IPS-15b (cell line): ENCODE results near the gene GTPBP6.

Experiments used
- H3K27me3 ChIP-seq: one replicate; pipeline ENCODE4 v1.6.1; 2013; ENCODE audit warnings: low read length; ENCODE audit not compliant: control insufficient read depth, insufficient read depth
- H3K36me3 ChIP-seq: one replicate; pipeline ENCODE4 v1.6.1; 2013; ENCODE audit warnings: low read length; ENCODE audit not compliant: control insufficient read depth, insufficient read depth
- H3K4me1 ChIP-seq: one replicate; pipeline ENCODE4 v1.6.1; 2013; ENCODE audit warnings: mild to moderate bottlenecking, low read length; ENCODE audit not compliant: control insufficient read depth, insufficient read depth
- H3K4me3 ChIP-seq: one replicate; pipeline ENCODE4 v1.5.1; 2013; ENCODE audit warnings: low read depth, low read length
- H3K9ac ChIP-seq: one replicate; pipeline ENCODE4 v1.6.1; 2013; ENCODE audit warnings: low read depth, mild to moderate bottlenecking, low read length
- H3K9me3 ChIP-seq: one replicate; pipeline ENCODE4 v1.6.1; 2013; ENCODE audit warnings: mild to moderate bottlenecking, low read length; ENCODE audit not compliant: control insufficient read depth, insufficient read depth

The GTPBP6 gene

DNA sequence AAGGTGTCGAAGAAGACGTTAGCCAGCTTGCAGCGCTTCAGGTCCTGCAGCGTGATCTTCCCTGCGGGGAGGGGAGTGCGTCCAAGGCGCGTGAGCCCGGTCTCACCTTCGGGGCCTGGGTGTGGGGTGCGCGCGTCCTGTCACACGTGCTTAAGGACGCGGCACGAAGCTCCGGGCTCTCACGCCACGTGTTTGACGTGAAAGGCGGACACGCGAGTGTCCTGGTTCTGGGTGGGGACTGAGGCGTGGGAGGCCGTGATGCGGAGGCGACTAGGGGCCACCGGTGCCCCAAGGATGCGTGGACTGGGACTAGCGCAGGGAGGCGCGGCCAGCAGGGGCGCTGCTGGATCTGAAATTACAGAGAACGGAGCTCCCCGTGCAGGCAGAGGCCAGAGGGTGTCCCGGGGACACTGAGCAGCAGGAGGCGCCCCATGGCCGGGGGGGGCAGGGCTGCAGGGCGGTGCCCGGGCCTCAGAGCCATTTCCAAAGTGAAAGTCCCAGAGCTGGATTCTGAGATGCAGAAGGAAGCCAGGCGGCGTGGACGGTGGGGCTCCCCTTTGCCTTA, 20.3 kb upstream of the GTPBP6 start:
- Histone ChIP-seq H3K9me3 (no peaks in the 10 kb centered on the region), H3K4me1 (no peaks in the 10 kb centered on the region), H3K9ac (no peak overlapping the region), H3K36me3 (peaks cover 42% of the 10 kb centered on the region), H3K27me3 (no peaks in the 10 kb centered on the region), H3K4me3 (no peak overlapping the region)

DNA sequence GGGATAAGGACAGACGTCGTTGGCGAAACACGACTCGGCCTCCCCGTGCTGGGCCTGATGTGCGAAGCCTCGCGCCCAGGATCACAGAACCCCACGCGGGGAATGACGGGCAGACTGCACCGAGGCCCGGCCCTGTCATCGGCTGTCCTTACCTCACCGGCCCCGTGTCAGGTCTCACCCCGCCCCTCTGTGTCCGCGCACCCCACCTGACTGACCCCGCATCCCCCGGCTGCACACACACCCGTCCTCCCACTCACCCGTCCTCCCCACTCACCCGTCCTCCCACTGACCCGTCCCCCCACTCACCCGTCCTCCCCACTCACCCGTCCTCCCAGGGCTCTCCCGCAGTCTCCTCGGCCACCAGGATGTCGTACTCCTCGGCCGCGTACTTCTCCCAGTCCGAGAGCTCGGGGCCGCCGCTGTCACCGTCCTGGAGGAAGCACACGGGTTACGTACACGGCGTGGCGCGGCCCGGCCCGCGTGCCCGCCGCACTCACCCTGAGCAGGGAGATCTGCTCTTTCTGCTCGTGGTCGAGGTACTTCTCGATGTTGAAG, 19.8 kb upstream of the GTPBP6 start:
- no peak overlapping the region for H3K9ac ChIP-seq
- H3K4me3 ChIP-seq: no peak overlapping the region
- no peaks in the 10 kb centered on the region for H3K9me3 ChIP-seq
- no peaks in the 10 kb centered on the region for H3K4me1 ChIP-seq
- no peaks in the 10 kb centered on the region for H3K27me3 ChIP-seq
- peaks cover 48% of the 10 kb centered on the region for H3K36me3 ChIP-seq

DNA sequence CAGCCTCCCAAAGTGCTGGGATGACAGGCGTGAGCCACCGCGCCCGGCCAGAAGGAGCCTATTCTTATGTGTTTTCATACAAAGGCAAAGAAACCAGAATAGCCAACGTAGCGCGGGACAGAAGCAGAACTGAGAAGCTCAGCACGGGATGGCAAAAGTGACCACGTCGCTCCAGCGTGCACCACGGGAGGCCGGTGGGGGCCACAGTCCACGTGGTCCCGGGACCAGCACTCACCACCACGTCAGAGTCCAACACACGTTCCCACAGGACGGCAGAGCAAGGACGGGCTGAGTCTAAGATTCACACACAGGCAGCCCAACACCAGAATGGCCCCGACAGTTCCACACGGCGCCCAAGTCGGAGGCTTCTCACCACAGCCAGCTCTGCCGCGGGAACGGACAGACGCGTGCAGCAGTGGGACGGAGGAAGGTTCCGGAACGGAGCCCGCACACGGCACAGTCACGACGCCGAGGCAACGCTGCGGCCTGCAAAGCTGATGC, 18.8 kb upstream of the GTPBP6 start:
- H3K27me3 ChIP-seq: no peaks in the 10 kb centered on the region
- no peak overlapping the region for H3K9ac ChIP-seq
- no peak overlapping the region for H3K4me3 ChIP-seq
- H3K9me3 ChIP-seq: no peaks in the 10 kb centered on the region
- H3K36me3 ChIP-seq: peaks cover 52% of the 10 kb centered on the region
- H3K4me1 ChIP-seq: no peaks in the 10 kb centered on the region

DNA sequence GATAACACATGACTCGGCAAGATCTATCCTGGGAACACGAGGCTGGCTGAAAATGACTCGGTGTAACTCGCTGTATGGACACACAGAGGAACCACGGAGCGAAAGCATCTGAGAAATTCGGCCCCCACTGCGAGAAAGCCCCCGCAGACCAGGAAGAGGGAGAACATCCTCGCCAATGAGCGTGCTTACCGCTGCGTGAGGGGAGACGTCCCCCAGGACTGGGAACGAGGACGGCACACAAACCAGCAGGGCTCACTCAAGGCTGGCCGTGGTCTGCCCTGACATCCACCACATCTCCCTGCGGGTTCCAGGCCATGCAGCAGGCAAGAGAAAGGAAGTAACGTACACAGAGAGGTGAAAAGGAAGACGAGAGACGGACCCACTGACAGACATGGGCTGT, 17.6 kb upstream of the GTPBP6 start:
- no peaks in the 10 kb centered on the region for H3K27me3 ChIP-seq
- no peak overlapping the region for H3K9ac ChIP-seq
- no peaks in the 10 kb centered on the region for H3K9me3 ChIP-seq
- H3K36me3 ChIP-seq: peaks cover 48% of the 10 kb centered on the region
- no peak overlapping the region for H3K4me3 ChIP-seq
- no peaks in the 10 kb centered on the region for H3K4me1 ChIP-seq

DNA sequence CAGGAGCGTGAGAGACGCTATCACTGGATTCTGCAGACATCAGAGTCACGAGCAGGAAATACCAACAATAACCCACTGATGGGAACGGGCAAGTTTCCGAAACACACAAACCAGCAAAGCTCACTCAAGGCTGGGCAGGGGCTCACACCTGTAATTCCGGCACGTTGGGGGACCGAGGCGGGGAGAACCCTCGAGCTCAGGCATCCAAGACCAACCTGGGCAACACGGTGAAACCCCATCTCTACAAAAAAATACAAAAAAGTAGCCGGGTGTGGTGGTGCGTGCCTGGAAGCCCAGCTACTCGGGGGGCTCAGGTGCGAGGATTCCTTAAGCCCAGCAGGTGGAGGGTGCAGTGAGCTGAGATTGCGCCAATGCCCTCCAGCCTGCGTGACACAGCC, 17.2 kb upstream of the GTPBP6 start:
- Histone ChIP-seq H3K4me1 (no peaks in the 10 kb centered on the region), H3K9ac (no peak overlapping the region), H3K4me3 (no peak overlapping the region), H3K36me3 (peaks cover 44% of the 10 kb centered on the region), H3K9me3 (no peaks in the 10 kb centered on the region), H3K27me3 (no peaks in the 10 kb centered on the region)

DNA sequence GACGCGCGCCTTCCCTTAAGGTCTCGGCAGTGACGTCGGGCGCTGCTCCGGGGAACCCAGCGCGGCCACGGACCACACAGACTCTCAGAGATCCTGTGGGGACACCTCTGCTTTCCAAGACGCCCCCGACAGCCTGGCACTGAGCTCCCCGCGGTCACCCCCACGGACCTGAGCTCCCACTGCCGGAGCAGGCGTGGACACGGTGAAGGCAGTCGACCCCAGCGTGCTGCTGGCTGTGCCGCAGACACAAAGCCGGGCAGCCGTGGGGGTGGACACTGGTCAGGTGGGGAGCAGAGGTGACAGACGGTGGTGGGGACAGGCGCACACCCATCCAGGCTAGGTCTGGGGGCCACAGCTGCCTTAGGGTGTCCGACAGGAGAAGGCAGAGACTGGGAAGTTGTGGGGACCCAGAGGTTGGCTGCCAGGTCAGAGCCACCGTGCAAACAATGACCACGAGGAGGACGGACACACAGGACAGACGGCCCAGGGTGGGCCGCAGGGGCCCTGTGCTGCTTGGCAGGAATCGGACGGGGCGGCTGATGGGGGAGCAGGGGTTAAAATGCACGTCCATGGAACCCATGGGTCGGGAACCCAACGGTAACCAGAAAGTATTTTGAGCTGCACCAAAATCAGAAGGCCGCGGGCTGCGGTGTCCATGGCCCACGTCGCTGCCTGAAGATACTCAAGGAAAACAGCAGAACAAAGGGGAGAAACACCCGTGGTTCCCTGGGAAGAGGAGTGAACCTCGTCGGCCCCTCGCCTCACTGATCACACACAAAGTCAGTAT, 16.6 kb upstream of the GTPBP6 start:
- Histone ChIP-seq H3K4me3 (no peak overlapping the region), H3K36me3 (peaks cover 40% of the 10 kb centered on the region), H3K27me3 (no peaks in the 10 kb centered on the region)

DNA sequence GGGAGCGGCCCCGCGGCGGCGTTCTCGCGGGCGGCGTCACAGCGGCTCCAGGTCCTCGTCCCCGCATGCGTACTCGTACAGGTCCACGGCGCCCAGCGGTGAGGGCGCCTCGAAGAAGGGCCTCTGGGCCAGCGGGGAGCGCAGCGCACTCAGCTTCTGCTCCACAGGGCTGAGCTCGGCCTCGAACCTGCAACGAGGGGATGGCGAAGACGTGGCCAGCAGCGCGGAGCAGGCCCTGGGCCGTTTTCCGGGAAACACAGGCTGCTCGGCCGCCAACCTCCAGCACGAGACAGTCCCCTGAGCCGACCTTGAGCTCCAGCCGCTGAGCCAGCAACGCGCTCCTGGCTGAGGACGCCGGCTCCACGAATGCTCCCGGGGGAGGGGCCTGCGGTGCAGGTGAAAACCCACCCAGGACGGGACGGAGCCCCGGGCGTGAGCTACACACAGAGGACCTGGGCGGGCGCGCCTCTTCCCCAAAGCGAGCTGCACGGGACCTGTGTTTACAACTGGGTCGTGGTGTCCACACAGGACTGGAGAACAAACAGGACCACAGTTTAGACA, 15.8 kb upstream of the GTPBP6 start:
- H3K4me1 ChIP-seq: no peaks in the 10 kb centered on the region

More for the DNA sequence above, 16.6 kb upstream of the GTPBP6 start:
- Histone ChIP-seq H3K4me1 (no peaks in the 10 kb centered on the region), H3K9ac (no peak overlapping the region), H3K9me3 (no peaks in the 10 kb centered on the region)

DNA sequence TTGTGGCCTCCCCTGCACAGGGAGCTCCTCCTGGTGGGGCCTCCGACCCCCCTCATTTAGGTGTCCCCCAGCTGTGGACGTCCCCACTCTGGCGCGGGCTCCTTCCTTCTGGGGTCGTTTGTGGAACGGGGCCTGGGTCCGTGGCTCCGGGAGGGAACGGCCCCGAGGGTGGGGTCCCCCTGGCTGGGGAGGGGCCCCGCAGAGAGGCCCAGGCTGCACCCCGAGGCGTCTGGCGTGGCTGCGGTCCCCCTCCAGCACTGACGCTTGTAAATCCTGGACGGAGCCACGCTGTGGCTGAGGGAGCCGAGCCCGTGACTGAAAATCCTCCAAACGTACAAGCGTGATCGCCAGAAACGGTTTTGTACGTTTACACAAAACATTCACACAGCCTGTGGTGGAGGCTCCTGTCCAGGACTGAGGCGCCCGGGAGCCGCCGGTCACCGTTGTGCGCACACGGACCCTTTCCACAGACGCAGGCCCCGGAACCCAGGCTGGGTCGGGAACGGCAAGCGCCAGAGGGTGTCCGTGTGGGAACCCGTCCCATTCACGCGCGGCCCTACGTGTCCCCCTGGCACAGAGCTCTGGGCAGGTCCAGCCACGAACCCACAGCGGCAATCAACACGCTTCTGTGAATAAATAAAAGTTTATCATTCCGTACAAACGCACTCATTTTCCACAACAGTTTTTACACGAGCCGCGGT, 15.2 kb upstream of the GTPBP6 start:
- Histone ChIP-seq H3K36me3 (peaks cover 36% of the 10 kb centered on the region), H3K4me3 (no peak overlapping the region), H3K27me3 (no peaks in the 10 kb centered on the region), H3K4me1 (no peaks in the 10 kb centered on the region), H3K9ac (no peak overlapping the region), H3K9me3 (no peaks in the 10 kb centered on the region)

More for the DNA sequence above, 15.8 kb upstream of the GTPBP6 start:
- Histone ChIP-seq H3K9ac (no peak overlapping the region), H3K27me3 (no peaks in the 10 kb centered on the region), H3K36me3 (peaks cover 40% of the 10 kb centered on the region), H3K9me3 (no peaks in the 10 kb centered on the region), H3K4me3 (no peak overlapping the region)

DNA sequence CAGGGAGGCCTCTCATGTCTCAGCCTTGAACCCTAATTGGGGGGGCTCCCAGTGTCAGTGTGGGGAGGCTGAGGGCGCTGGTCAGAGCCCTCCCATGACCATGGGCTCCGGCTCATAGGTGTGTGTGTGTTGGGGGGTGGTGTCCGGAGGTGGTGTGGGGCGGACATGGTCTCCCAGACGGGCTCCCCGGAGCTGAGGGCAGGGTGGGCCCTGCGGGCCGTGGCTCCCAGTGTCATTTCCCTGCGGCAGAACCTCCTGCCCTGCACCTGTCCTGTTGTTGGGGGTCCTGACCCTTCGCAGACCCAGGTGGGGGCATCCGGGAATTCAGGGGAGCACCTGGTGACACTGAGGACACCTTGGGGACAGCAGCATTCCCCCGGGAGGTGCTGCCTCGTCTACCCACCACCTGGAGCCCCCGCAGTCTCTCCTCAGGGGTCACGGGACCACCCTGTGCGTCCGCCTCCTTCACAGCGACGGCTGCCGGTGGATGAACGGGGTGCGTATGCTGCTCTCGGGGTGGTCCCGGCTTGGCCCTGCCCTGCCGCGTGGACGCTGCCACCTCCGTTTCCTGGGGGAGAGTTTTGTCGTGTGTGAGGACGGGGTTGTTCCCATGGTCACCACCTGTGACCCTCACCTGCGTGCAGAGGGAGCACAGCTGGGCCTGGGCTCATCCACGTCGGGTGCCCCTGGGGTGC, 14.5 kb upstream of the GTPBP6 start:
- H3K9ac ChIP-seq: no peak overlapping the region
- no peaks in the 10 kb centered on the region for H3K4me1 ChIP-seq
- H3K27me3 ChIP-seq: no peaks in the 10 kb centered on the region
- peaks cover 29% of the 10 kb centered on the region for H3K36me3 ChIP-seq
- no peak overlapping the region for H3K4me3 ChIP-seq
- H3K9me3 ChIP-seq: no peaks in the 10 kb centered on the region

DNA sequence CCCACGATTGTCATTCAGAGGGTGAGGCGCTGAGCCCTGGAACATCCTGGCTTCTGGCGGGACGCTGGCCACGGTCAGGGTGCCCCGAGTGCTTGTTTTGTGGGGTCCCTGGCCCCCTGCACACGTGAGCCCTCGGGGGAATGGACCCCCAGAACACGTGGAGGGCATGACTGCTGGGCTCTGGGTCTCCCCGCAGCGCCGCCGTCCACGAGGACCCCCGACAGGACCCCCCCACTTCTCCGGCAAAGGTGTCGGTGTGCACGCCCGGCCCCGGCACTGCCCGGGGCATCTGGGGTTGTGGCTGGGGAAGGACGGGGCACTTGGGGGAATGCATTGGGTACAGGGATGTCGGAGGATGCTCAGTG, 13.9 kb upstream of the GTPBP6 start:
- H3K27me3 ChIP-seq: no peaks in the 10 kb centered on the region

DNA sequence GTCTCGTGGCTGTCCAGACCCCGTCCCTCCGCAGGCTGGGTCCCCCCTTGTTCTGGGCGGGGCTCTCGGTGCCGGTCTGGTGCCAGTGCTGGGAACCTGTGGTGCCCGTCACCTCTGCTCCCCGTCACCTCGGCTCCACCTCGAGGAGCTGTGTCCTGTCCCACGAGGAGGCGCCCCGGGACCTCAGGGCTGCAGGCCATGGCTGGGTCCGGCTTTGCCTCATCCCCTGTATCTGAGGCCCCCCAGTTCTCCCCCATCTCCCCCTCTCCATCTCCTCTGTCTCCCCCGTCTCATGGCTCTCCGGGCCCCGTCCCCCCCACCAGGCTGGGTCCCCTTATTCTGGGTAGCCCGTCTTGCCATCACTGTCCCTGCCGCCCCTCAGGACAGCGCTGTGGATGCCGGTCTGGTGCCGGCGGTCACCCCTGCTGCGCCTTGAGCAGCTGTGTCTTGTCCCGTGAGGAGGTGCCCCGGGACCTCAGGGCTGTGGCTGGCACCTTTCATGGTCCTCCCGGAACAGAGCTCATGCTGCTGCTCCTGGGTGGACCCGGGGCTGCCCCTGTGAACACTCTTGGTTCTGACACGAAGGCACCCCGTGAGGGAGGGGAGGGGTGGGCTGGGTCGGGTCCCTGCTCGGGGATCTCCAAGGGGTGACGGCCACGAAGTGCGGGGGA, 13.4 kb upstream of the GTPBP6 start:
- Histone ChIP-seq H3K4me1 (no peaks in the 10 kb centered on the region), H3K27me3 (no peaks in the 10 kb centered on the region), H3K36me3 (peaks cover 20% of the 10 kb centered on the region), H3K9me3 (no peaks in the 10 kb centered on the region), H3K9ac (no peak overlapping the region), H3K4me3 (no peak overlapping the region)

More for the DNA sequence above, 13.9 kb upstream of the GTPBP6 start:
- Histone ChIP-seq H3K9ac (no peak overlapping the region), H3K9me3 (no peaks in the 10 kb centered on the region), H3K4me3 (no peak overlapping the region), H3K36me3 (peaks cover 25% of the 10 kb centered on the region), H3K4me1 (no peaks in the 10 kb centered on the region)
